OCI-M2 (cell line): Measurements from ENCODE around the gene EXOC5.
"Not testable (repeated sequence)": the region's sequence is repeated elsewhere in the genome, so short reads cannot be mapped to it uniquely, and the experiment has no call there.

Experiments used
- DNase-seq: peaks from one replicate; lab custom pipeline; 2025; ENCODE audit not compliant: unreplicated experiment; lab: John Stamatoyannopoulos, UW

Gene EXOC5

DNA sequence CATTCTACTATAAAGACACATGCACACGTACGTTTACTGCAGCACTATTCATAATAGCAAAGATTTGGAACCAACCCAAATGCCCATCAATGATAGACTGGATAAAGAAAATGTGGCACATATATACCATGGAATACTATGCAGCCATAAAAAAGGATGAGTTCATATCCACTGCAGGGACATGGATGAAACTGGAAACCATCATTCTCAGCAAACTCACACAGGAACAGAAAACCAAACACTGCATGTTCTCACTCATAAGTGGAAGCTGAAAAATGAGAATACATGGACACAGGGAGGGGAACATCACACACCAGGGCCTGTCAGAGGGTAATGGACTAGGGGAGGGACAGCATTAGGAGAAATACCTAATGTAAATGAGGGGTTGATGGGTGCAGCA is 10.5 kb downstream of the EXOC5 start:
- not testable (repeated sequence) for DNase-seq

DNA sequence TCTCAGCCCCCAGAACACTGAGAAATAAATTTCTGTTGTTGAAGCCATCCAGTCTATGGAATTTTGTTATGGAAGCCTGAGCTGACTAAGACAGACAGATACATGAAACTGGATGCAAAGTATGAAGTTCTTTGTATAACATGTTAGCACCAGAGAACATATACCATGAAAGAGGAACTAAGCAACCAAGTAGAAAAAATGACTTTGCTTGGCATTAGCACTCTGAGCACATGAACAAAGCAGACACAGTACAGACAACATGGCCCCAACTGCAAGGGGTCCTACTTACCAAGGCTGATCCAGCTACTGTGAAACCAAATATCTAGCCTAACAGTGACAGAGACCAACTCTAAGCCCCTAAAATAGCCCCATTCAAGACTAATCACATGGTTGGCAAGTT is 13.8 kb downstream of the EXOC5 start:
- DNase-seq: no peak

DNA sequence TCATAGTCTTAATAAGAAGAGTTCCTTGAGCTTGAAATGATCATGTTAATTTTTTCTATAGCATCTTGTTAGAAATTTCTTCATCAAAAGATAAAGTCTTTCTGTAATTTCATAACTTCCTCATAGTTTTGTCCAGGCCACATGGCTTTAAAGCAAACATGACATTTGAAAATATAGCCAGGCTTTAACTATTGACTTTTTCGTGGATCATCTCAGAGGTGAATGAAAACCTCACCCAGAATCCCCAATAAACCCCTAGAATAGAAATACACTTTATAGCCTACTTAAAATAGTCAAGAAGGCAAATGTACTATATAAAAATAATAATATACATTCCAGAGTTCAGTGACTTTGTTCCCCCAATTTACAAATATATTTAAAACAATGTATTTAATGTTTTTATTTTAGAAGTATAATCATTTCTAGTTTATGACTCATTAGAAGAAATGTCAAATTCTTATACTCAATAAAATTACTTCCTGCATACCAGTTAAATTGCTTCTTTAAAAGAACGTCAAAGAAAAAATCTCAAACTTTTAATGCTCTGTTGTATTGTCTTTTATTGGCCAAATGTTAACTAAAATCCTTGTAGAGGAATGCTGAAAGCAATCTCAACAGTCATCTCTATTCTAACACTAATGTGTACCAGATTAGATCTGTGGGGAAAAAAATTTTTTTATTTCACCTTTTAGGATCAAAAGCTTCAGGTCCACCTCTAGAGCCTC is 21.6 kb downstream of the EXOC5 start:
- no peak for DNase-seq

DNA sequence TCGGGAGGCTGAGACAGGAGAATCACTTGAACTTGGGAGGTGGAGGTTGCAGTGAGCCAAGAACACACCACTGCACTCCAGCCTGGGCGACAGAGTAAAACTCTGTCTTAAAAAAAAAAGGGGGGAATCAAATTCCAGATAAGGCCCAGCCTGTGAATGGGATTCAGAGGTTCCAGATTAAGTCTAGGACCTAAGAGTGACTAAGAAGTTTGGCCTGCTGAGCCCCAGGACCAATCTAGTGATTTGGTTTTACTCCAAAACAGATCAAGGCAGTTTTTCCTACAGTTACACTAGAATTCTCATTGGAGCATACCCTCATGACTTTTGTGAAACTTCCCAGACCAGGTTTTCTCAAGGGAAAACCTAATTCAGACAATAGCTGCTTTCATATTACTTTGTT is 22.8 kb downstream of the EXOC5 start:
- no peak for DNase-seq

DNA sequence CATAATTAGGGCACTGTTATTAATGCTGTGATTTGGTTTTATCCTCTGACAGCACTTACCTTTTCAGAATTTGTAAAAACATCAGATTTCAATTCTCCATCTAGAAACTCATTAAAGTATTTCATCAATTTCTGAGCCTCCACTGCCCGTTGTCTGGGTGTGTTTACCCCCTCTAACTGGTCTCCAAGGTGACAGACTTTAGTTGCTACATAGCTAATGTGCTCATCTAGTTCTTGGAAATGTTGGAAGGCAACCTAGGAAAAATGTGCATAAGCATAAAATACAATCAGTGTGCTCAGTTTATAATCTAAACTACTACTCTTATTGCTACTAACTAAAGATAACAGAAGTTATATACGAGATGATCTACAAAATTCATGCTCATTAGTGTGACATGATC is 24.6 kb downstream of the EXOC5 start:
- no peak for DNase-seq

DNA sequence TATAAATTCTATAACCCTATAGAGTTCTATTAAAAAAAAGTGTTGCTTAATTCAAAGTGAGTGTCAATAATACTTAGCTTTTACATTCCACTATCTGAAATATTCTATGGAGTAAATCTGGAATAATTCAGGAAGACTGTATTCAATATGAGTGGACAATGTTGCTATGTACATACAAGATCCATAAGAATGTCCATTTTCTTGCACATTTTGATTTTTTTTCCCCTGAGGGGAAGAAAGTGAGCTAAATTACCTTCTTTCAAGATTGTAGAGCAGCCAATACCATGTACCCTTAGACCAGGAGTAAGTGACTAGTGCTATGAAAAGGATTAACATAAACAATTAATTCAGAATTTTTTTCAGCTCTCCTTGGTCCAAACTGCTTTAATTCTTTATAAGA is 25.4 kb downstream of the EXOC5 start:
- no peak for DNase-seq

DNA sequence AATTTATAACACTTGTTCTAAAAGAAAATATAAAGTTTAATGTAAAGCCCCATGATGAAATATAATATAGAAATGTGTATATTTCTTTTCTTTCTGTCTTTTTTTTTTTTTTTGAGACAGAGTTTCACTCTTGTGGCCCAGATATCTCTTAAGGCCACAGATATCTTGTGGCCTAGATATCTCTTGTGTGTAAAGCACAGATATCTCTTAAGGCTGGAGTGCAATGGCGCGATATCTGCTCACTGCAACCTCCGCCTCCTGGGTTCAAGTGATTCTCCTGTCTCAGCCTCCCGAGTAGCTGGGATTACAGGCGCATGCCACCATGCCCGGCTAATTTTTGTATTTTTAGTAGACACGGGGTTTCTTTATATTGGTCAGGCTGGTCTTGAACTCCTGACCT is 28.6 kb downstream of the EXOC5 start:
- not testable (repeated sequence) for DNase-seq

DNA sequence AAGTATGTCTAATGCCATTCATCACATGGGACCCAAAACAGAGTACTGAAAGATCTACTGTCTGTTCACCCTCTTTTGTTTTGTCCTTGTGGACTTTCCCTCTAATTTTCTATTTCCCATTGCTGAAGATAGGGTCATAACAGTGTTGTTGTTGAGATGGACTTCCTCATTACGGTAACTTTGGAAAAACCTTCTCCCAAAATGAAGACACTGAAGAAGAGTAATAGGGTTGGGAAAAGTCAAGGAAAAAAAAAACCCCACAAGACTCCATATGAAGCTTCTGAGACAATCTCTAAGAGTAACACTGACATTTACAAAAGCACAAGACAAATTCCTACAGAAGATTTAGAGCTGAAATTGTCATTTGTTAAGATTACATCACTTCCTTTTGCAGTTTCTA is 36.7 kb downstream of the EXOC5 start:
- DNase-seq: no peak

DNA sequence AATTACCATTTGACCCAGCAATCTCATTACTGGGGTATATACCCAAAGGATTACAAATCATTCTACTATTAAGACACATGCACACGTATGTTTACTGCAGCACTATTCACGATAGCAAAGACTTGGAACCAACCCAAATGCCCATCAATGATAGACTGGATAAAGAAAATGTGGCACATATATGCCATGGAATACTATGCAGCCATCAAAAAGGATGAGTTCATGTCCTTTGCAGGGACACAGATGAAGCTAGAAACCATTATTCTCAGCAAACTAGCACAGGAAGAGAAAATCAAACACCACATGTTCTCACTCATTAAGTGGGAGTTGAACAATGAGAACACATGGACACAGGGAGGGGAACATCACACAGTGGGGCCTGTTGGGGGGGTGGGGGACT is 40.4 kb downstream of the EXOC5 start:
- DNase-seq: not testable (repeated sequence)

DNA sequence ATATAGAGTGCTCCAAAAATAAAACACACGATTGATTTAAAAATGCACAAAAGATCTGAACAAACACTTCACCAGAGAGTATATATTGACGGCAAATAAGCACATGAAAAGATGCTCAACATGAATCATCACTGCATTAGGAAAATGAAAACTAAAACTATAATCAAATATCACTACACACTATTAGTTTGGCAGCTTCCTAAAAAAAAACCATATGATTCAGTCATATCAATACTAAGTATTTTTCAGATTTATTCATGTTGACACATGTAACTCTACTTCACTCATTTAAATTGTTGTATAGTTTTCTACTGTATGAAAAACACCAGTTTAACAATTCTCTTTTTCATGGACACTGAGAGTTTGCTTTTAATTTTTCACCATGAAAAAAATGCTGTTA is 41.6 kb downstream of the EXOC5 start:
- DNase-seq: no peak

DNA sequence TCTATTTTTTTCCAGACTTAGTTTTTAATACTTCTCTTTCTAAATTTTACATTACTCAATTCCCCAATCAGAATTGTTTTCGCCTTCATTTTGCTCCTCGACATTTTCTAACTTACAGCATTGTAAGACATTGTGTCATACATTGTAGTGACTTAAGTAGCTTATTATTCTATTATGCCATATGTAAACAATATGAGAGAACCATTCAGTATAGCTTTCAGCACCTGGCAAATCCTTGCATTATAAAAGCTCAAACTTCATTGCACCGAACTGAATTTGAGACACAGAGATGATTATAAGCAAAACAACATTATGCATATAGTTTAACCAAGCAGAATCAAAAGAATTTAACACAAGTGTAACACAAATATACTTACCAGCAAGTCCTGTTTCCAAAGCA is 46.8 kb downstream of the EXOC5 start:
- no peak for DNase-seq

DNA sequence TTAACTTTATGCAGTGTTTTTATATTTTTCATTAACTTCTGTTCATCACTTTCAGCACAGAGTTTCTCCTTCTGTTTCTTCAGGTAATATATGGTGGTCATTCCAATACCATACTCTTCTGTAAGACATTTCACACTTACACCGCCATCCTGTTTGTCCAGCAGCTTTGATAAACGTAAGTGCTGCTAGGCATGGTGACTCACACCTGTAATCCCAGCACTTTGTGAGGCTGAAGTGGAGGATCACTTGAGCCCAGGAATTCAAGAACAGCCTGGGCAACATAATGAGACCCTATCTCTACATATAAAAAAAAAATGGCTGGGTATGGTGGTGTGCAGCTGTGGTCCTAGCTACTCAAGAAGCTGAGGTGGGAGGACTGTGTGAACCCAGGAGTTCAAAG is 55.8 kb downstream of the EXOC5 start:
- no peak for DNase-seq

DNA sequence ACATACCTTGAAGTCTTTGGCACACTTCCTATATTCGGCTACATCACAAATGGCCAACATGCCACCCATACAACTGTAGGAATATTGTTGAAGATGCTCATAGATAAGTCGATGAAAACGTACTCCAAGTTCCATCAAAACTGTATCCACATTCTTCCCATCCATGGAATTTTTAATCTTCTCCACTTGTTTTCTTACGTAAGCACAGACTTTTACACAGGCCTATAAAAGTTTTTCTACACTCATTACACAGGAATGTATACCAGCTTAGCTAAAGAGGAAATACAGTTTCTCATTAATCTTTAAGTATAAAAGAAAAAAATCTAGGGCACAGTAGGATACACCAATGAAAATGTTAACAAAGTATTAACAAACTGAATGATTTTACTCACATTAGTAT is 59.1 kb downstream of the EXOC5 start:
- DNase-seq: no peak

DNA sequence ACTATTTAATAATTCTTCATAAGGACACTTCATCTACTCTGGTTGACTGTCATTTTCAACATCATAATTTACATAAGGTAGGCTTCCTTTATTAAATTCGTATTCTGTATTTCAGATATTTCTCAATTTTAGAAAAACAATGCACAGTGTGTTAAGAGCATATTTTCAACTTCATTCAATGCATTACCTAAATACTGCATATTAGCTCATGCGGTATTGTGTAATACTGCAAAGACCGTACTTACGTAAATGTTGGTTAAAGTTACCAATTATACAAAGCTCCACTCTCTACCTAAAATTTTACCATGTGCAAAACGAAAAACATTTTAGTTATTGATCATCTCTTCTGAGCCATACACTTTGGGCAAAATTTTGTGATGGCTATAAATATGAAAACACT is 62.8 kb downstream of the EXOC5 start:
- DNase-seq: no peak

DNA sequence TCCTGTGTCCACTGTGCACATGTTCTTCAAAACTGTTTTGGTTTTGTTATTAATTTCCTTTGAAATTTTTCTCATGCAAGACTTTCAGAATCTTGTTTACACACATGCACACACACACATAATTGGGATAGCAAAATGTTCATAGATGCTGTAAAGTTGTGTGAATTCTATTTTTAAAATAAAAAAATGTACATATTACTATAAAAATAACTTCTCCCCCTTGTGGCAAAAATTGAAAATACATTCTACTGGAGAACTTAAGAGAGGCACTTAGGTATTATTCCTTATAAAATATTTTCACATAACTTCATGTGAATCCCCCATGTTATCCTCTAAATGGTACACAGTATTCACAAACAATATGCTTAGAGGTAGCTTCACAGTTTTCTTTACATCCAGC is 66.0 kb downstream of the EXOC5 start:
- not testable (repeated sequence) for DNase-seq

DNA sequence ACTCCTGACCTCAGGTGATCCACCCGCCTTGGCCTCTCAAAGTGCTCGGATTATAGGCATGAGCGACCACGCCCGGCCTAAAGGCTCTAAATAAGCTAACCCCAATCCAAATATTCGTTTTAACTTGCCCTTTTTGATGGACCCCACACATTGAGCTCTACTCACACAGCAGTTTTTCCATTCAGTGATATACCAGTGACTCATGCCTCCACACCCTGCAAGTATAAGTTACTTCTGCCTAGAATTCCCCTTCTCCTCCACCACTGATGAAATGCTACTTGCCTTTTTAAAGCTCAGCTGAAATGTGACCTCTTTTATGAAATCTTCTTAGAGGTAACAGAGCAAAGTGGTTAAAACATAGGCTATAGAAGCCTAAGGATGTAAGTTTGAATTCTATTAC is 68.8 kb downstream of the EXOC5 start:
- DNase-seq: no peak

DNA sequence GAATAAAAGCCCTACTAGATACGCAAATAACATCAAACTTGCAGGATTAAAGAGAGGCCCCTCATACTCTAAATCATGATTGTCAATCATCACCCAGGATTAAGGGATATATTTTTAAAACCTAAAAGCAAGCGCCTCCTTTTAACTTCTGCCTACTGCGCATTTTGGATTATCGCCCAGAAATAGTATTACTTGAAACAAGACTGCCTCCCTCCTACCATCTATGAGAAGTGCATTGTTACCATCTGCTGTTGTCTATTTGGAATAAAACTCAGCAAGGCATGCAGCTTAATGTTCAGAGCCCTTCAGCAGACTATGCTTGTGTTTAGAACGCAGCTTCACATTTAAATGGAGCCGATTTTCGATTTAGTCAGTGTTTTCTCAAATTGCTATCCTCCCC is 79.6 kb downstream of the EXOC5 start:
- DNase-seq: no peak

DNA sequence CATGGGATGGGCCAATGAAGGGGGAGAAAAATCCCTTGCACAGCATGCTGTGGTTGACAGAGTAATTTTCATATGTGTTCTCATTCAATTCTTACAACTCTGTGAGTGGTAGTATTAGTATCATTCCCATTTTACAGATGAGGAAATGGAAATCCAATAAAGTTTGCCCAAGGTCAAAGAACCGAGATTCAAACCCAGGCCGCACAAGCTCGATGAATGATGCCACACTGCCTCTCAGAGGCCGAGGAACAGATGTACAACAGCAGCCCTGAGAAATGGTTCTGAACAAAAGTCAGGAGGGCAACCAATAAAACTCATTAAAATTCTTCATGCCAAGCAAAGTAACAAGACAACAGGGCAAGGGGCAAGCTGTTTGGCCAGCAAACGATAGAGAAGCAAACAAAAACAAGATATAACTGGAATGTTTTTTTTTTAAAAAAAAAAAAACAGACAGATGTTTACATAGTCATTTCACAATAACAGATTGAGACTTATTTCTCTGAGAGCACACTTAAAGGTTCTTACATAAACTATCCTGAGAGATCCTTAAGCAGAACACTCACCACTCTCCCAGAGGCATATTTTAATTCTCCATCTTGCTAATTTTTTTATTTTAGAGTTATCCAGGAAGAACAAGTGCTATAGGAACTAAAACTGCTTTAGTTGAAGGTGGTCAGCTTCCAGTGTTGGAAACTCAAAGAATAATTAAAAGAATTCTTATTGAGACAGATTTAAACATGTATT is 85.8 kb downstream of the EXOC5 start:
- no peak for DNase-seq

DNA sequence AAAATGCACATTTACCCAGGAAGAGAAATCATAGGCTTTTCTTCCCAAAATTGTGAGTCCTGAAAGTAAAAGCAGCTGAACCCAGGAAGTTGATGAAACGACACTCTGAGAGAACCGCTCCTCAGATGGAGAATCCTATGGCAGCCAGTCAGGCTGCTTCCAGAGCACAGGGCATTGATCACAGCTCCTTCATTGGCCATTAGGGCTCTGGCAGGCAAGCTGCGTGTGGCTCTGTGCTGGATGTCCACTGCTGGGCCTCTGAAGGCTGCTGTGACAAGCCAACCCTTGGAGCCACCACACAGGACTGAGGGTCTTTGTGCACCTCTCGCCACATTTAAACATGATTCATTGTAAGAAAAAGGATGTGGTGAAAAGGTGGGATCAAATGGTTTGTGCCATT is 89.4 kb downstream of the EXOC5 start:
- DNase-seq: no peak

DNA sequence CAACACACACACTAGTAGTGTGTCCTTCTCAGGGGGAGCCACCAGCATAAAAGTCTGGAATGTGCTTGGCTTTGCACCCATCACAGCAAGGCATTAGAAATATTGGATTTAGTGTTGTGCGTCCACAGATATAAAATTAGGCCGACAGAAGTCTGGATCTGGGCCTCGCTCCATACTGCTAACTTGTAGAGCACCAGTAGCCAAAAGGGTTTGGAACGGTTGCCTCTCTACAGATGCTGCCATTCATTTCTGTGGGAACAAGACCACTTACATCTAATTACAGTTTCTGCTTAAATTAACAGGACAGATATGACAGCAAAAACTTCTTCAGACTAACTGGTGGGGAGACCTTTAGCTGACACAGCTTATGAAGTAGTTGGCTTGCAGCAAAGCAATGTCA is 94.2 kb downstream of the EXOC5 start:
- DNase-seq: no peak

DNA sequence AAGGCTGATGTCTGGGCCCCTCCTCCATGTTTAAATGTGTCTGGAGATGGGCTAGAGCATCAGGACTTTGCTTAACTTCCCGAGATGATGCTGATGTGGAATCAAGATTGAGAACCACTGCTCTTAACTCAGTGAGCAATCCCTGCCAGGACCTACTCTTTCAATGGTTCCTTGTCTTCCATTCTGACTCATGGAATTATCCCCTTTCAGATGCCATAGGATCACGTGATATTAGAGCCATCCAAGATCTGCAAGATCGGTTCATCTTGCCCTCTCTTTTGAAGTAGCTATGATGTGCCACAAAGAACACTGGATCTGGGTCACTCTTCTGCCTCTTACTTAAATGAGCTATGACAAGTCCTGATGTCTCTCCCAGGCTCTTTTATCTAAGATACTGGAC is 96.8 kb downstream of the EXOC5 start:
- no peak for DNase-seq

DNA sequence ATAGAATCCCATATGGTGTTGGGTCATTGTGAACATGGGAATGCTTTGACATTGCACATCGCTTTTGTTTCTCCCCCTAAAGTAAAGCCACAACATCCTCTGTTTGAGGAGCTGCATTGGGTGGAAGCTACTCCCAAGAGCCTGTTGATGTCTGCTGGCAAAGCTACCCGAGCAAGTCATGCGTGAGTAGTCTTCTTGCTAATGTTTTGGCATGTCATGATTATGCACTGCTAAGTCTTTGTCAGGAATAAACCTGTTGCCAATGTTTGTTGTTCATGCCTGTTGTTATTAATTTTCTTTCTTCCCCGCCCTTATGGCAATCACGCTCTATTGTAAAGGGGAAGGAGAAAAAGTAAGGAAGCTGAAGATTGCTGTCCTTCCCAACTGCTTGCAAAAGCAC is 97.3 kb downstream of the EXOC5 start:
- no peak for DNase-seq

DNA sequence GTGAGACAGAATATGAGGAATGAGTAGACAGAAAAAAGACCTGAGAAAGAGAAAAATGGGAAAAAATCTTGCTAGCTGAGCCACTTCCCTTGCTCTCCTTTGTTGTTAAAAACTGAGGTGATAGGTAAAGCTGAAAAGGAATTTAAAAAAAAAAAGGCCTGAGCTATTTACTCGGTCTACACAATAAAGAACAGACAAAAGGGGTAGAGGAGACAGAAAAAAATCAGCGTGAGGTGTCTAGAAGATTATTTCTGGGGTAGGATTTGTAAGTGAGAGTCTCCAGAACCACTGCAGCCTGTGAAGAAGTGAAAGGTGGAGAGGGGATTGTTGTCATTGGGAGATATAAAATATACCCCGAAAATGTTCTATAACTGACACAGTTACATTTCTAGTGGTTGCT is 98.8 kb downstream of the EXOC5 start:
- DNase-seq: no peak
